ENCODE results near the gene PAQR9.
A peak's percentile ranks its signal among the peaks of the same experiment; 100 is the strongest.

The PAQR9 gene

GRCh38 chr3:142950972-142951371 is 12.5 kb downstream of the PAQR9 start:
- TF ChIP-seq, protein P1, sequence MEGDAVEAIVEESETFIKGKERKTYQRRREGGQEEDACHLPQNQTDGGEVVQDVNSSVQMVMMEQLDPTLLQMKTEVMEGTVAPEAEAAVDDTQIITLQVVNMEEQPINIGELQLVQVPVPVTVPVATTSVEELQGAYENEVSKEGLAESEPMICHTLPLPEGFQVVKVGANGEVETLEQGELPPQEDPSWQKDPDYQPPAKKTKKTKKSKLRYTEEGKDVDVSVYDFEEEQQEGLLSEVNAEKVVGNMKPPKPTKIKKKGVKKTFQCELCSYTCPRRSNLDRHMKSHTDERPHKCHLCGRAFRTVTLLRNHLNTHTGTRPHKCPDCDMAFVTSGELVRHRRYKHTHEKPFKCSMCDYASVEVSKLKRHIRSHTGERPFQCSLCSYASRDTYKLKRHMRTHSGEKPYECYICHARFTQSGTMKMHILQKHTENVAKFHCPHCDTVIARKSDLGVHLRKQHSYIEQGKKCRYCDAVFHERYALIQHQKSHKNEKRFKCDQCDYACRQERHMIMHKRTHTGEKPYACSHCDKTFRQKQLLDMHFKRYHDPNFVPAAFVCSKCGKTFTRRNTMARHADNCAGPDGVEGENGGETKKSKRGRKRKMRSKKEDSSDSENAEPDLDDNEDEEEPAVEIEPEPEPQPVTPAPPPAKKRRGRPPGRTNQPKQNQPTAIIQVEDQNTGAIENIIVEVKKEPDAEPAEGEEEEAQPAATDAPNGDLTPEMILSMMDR (IDR thresholded peaks at IDR 0.05; ENCODE audit: extremely low read depth, insufficient read depth, missing control alignments): no peak
- in situ Hi-C loops (cut with MboI; ENCODE audit: low pct_unique_long_range_greater_than_20kb, low sequenced_read_pairs, unreplicated experiment): no loop called here
- no peak for DNase-seq (ENCODE audit: low spot score)

DNA sequence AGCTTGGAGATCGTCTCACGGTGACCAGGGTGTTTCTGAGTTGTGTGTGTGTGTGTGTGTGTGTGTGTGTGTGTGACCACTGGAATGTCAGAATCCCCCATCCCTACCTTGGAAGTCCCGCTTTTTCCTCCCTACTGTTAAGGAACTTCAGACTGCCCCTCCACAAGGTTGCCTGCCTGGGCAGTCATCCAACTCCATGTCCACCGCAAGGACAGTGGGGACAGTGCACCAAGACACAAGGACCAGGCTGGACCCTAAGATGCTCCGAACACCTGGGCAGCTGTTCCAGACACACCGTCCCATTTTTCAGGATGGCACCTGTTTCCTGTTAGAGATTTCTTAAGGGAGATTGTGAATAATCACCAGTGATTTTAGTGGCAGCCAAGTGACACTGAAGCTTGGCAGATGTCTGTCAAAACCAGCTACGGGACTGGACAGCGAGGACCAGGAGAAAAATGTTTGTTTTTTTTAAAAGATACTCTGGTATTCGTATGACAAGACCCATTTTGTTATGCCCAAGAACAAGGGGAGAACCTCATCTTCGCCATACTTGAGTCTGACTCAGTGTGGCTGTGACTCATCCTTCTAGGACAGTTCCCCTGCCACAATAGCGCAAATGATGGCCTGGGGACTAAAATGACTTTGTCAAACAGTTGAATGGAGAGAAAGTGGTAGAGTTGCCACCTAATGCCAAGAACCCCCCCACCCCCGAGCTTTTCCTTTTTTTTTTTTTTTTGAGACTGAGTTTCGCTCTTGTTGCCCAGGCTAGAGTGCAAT is 15.5 kb downstream of the PAQR9 start:
- in situ Hi-C loops (cut with MboI; ENCODE audit: low pct_unique_long_range_greater_than_20kb, low sequenced_read_pairs, unreplicated experiment): no loop called here
- TF ChIP-seq, protein P1 (IDR thresholded peaks at IDR 0.05; ENCODE audit: extremely low read depth, insufficient read depth, missing control alignments): no peak
- DNase-seq (ENCODE audit: low spot score): no peak

DNA sequence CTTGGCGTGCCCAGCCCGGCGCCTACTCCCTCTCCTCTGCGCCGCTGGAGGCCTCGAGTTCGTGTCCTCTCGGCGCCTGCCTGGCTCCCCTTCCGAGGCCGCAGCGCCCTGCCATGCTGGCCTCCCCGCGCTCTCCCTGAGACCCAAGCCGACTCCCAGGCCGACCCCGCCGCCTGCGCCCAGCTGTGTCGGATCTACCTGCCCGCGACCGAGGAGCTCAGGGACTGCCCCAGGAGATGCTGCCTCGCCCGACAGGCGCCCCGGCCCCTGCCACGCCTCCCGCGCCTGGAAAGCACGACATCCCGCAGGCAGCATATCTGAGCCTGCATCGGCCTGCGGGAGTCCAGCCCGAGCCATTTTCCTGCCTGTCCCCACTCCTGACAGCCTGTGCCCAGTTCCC is 16.1 kb downstream of the PAQR9 start:
- in situ Hi-C loops (cut with MboI; ENCODE audit: low pct_unique_long_range_greater_than_20kb, low sequenced_read_pairs, unreplicated experiment): no loop called here
- TF ChIP-seq, protein P1 (IDR thresholded peaks at IDR 0.05; ENCODE audit: extremely low read depth, insufficient read depth, missing control alignments): no peak
- no peak for DNase-seq (ENCODE audit: low spot score)

DNA sequence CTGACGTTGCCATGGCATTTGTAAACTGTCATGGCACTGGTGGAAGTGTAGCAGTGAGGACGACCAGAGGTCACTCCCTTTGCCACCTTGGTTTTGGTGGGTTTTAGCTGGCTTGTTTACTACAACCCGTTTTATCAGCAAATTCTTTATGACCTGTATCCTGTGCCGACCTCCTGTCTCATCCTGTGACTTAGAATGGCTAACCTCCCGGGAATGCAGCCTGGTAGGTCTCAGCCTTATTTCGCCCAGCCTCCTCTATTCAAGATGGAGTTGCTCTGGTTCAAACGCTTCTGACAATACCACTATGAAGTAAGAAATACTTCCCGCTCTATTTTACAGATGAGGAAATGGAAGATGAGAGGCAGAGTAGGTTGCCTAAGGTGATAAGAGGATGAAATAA is 16.6 kb downstream of the PAQR9 start:
- in situ Hi-C loops (cut with MboI; ENCODE audit: low pct_unique_long_range_greater_than_20kb, low sequenced_read_pairs, unreplicated experiment): no loop called here
- TF ChIP-seq, protein P1 (IDR thresholded peaks at IDR 0.05; ENCODE audit: extremely low read depth, insufficient read depth, missing control alignments): no peak
- no peak for DNase-seq (ENCODE audit: low spot score)

DNA sequence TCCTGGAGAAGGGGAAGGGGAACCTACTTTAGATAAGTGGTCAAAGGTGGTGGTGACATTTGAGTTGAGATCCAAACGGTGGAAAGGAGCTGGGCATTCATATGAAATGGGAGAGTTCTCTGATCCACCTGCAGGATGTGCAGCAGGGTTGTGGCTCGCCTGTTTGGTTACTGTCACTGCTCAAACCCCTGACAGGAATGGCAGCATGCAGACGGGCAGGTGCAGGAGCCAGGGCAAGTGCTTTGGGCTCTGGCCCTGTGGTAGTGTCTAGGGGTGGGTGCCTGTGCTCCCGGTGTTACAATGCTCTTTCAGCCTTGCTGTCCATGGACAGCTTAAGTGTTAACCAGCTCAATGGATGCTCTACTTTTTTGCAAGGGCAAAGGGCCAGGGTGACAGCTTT is 18.5 kb downstream of the PAQR9 start:
- TF ChIP-seq, protein P1 (IDR thresholded peaks at IDR 0.05; ENCODE audit: extremely low read depth, insufficient read depth, missing control alignments): no peak
- in situ Hi-C loops (cut with MboI; ENCODE audit: low pct_unique_long_range_greater_than_20kb, low sequenced_read_pairs, unreplicated experiment): no loop called here
- DNase-seq (ENCODE audit: low spot score): no peak

DNA sequence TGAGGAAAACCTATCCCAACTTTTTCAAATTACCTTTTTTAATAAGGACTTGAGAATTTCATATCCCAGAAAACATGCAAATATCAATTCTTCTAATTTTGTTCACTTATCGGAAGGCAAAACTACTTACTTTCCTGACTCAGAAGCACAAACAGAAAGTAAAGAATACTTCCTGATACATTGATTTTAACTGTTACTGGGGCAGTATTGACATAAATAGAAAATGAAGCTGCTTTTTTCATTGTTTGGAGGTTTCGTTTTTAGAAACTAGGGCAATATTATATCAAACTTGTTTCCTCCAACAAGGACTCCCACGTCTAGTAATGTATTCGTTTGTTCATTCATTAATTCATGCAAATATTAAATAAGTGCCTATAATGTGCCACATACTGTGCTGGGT is 19.1 kb downstream of the PAQR9 start:
- in situ Hi-C loops (cut with MboI; ENCODE audit: low pct_unique_long_range_greater_than_20kb, low sequenced_read_pairs, unreplicated experiment): no loop called here
- DNase-seq (ENCODE audit: low spot score): peak; percentile 51
- TF ChIP-seq, protein P1 (IDR thresholded peaks at IDR 0.05; ENCODE audit: extremely low read depth, insufficient read depth, missing control alignments): no peak

Data from GM13977 (cell line).